ENCODE measurements around the gene RAD51B.
"Not testable (repeated sequence)": the region's sequence is repeated elsewhere in the genome, so short reads cannot be mapped to it uniquely, and the experiment has no call there.

RAD51B gene

DNA sequence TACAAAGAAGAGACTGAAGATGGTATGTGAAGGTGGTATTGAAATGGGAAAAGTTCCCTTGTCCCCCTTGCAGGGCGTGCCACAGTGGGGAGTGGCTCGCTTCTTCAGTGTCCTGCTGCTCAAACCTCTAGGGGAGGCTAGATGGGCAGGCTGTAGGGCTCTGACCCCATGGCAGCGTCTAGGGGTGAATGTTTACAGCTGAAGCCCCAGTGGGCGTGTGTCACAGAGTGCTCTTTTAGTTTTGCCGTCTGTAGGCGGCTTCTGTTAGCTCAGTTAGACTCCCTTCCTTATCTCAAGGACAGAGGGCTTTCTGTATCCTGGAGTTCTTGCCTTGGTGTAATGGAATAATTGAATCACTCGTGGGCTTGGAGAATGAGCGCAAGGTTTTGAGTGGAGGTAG is 266.2 kb downstream of the RAD51B start:
- DNase-seq: no peak

GRCh38 chr14:68088451-68088854 is 268.9 kb downstream of the RAD51B start:
- DNase-seq: no peak

DNA sequence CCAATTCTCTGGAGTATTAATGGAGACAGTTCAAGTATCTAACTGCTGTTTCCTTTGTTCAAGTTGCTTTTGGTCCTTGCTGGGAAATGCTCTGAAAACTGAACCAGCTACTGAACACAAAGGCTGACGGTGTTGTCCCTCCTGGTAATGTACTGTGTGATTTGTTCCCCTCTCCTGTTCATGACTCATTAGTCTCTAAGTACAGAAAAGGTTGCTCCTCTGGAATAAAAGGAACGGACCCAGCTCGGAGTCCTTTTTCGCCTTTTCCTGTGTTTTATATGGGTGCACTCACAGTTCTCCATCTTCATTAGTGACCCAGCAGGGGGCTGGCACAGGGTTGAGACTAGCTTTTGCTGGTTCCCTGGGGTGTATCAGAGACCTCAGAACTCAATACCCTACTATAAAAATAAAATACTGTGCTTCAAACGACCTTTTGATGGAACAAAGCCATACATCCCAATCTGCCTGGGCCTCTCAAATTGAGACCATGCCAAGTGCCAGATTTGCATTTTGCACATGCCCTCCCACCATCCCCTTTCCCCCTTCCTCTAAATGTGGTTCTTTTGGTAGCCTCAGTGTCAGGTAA is 269.7 kb downstream of the RAD51B start:
- DNase-seq: no peak

GRCh38 chr14:68094158-68094557 is 274.6 kb downstream of the RAD51B start:
- no peak for DNase-seq

- no peak for DNase-seq
Observed at GRCh38 chr14:68094752-68095151, 275.2 kb downstream of the RAD51B start.

DNA sequence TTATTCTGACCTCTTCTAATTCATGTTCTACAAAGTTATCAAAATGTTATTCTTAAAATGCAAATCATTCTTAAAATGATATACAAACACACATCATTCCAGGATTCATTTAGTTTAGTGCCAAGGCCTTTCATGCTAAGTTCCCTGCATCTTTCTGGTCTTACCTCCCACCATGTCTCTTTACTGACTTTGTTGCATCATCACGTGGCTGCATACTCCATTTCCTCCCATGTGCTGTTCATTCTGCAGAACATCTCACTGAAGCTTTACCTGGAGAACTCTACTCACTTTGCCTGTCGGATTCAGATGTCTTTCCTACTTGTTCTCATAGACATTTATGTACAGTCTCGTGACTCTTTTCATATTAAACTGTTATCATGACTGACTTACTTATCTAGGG is 278.1 kb downstream of the RAD51B start:
- DNase-seq: no peak

DNA sequence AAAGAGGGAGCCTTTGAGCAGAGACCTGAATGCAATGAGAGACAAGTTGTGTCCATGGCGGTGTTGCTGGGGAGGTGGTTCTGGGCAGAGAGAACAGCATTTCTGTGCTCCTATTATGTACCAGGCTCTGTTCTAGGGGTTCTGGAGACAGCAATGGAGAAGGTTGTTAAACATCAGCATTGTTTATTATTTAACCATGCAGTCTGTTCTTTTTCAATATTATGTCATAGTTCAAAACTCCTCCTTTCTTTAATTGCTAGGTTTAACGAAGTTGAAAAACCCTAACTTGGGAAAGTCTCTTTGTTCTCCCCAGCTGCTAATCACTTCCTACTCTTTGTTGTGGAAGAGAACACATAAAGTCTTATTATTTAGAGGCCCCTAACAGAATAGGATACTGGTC is 279.3 kb downstream of the RAD51B start:
- no peak for DNase-seq

GRCh38 chr14:68099495-68100045 is 280.0 kb downstream of the RAD51B start:
- no peak for DNase-seq

DNA sequence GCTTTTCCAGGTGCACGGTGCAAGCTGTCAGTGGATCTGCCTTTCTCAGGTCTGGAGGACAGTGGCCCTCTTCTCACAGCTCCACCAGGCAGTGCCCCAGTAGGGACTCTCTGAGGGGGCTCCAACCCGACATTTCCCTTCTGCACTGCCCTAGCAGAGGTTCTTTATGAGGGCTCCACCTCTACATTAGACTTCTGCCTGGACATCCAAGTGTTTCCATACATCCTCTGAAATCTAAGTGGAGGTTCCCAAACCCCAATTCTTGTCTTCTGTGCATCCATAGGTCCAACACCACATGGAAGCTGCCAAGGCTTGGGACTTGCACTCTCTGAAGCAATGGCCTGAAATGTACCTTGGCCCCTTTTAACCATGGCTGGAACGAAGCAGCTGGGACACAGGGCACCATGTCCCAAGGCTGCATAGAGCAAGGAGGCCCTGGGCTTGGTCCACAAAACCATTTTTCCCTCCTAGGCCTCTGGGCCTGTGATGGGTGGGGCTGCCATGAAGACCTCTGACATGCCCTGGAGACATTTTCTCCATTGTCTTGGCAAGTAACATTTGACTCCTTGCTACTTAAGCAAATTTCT is 282.2 kb downstream of the RAD51B start:
- not testable (repeated sequence) for DNase-seq

DNA sequence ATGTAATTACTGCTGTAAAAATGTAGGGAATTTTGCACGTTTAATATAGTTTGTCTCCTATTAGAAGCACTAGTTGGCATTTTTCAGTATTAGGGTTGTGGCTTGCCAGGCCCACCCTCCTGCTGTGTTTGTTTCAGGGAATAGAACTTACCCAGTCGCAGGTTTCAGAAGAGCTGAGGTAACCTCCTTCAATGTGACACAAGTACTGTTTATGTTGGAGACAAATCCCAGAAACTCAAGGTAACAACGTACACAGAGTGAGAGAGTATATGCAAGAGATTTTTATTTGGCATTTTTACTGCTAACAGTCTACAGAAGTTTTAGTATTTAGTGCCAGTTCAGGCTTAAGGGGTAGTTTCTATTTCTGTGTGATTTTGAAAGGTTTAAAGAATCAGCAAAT is 284.3 kb downstream of the RAD51B start:
- no peak for DNase-seq

- DNase-seq: no peak
Observed at GRCh38 chr14:68104518-68104917, 284.9 kb downstream of the RAD51B start.

- DNase-seq: no peak
Observed at GRCh38 chr14:68105816-68106215, 286.2 kb downstream of the RAD51B start.

DNA sequence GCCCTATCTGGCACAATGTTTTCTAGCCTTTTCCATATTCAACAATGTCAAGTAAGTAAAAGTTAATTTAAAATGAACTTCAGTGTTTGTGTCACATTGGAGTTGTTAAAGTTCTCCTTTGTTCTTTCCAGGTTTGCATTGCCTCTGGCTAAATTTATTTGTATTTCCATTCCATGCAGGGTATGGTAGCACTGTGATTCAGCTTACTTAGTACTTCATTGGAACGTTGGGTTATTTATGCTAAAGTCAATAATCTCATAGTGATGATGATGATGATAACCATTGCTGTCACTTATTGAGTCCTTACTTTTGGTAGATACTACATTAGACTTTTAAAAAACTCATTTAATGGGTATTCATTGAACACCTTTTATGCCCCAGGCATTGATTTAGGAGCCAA is 286.9 kb downstream of the RAD51B start:
- no peak for DNase-seq

GRCh38 chr14:68106905-68107304 is 287.3 kb downstream of the RAD51B start:
- no peak for DNase-seq

- no peak for DNase-seq
Observed at GRCh38 chr14:68109132-68109900, 289.7 kb downstream of the RAD51B start.

DNA sequence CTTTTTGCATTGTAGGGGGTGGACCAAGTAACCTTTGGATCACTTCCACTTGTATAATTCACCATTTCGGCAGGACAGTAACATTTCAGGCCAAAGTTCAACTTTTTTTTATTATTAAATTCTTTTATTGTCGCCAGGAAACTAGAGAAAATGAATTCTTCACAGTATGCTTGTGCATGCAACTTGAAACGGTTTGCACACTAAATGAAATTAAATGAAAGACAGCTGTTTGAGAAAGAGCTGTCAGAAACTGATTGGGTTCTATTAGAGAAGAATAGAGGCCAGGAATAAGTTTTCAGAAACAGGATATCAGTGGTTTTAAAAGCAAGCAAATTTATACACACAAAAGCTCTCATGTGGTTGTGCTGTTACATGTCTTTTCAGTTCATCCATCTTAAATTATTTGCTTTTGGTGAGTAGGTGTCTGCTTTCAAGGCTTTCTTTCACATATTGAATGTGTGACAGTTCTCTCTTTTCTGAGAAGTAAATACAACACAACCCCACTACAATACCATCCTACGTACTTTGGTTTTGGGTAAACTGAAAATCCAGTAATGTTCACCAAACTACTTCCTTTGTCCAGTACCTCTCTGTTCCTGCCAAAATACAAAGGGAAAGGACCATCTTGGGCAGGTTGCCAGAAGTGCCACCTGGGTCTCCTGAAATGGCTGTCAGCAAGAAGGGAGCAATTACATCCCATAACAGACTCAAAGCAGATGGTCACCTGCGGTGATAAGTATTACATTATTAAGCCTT is 291.7 kb downstream of the RAD51B start:
- DNase-seq: no peak

GRCh38 chr14:68111853-68112270 is 292.3 kb downstream of the RAD51B start:
- no peak for DNase-seq

DNA sequence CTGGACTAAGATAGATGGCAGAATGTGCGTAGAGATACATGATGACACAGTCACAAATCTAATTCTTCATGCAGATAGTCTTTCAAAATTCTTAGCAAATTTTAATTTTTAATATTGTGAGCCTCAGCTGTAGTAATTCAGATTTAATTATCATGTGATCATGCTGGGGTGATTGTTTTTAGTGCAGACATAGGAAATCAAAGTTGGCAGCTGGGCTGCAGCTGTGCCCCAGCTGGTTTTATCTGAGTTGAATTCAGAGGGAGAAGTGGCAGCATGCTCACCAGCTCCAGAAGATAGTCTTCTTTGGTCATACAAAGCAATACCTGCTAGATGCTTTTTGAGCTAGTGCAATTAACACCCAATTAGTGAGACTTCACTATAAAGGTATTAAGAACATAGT is 292.9 kb downstream of the RAD51B start:
- DNase-seq: no peak

DNA sequence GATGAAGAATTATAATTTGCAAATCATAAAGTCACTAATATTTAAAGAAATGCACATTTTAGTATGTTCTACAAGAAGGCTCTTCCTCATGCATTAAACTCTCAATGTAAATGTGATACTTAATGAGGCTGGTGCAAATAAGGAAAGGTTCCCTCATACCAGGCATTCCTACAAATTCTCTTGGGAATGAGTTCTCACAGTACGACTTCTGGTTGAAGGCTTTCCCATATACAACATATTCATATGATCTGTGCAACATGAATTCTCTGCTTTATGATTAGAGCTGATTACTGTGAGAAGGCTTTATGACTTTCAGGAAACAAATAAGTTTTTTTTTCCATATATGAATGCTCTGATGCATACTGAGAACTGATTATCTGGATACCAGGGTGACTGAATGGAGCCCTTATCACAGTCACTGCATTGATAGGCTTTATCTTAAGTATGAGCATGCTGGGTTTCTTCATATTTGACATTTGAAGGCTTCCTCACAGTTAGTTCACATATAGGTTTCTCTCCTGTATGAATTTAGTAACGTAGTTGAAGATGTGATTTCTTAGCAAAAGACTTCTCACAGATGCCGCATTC is 293.9 kb downstream of the RAD51B start:
- DNase-seq: no peak

DNA sequence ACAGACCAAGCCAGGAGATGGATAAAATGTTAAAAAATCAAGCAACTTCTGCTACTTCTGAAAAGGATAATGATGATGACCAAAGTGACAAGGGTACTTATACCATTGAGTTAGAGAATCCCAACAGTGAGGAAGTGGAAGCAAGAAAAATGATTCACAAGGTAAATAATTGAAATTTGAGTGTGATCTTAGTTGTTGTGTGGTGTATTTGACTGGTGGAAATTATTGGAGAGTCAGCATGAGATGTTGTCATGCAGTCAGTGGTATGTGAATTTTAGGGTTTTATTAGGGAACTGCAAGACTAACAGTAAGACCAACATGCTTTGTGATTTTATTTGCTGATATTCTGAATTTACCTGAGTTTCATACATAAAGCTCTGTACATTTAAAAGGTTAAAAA is 296.4 kb downstream of the RAD51B start:
- not testable (repeated sequence) for DNase-seq

DNA sequence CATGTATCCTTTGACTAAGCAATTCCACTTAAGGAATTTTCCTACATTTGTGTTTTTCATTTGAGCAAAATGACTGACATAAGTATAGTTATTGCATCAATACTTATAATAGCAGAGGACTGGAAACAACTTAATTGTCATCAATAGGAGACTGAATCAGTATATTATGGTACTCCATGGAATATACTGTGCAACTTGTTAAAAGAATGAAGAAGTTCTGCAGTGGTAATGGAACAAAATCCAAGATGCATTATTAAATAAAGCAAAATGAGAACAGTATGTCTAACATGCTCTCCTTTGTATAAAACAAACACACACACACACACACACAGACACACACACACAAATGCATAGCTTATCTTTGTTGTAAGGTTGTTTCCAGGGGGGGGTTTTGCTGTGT is 303.1 kb downstream of the RAD51B start:
- no peak for DNase-seq

- DNase-seq: no peak
Observed at GRCh38 chr14:68124050-68124449, 304.5 kb downstream of the RAD51B start.
